ENCODE results near the gene PNRC1.
"Not testable (repeated sequence)": the region's sequence is repeated elsewhere in the genome, so short reads cannot be mapped to it uniquely, and the experiment has no call there.

Gene PNRC1

GRCh38 chr6:89063881-89064280, 16.7 kb upstream of the PNRC1 start:
- no peak for DNase-seq

- not testable (repeated sequence) for DNase-seq
Measured at GRCh38 chr6:89064931-89065330, 15.6 kb upstream of the PNRC1 start.

DNA sequence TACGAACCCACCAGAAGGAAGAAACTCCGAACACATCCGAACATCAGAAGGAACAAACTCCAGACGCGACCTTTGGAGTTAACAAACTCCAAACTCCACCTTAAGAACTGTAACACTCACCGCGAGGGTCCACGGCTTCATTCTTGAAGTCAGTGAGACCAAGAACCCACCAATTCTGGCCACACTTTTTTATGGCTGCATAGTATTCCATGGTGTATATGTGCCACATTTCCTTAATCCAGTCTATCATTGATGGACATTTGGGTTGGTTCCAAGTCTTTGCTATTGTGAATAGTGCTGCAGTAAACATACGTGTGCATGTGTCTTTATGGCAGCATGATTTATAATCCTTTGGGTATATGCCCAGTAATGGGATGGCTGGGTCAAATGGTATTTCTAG, 14.4 kb upstream of the PNRC1 start:
- DNase-seq = not testable (repeated sequence)

DNA sequence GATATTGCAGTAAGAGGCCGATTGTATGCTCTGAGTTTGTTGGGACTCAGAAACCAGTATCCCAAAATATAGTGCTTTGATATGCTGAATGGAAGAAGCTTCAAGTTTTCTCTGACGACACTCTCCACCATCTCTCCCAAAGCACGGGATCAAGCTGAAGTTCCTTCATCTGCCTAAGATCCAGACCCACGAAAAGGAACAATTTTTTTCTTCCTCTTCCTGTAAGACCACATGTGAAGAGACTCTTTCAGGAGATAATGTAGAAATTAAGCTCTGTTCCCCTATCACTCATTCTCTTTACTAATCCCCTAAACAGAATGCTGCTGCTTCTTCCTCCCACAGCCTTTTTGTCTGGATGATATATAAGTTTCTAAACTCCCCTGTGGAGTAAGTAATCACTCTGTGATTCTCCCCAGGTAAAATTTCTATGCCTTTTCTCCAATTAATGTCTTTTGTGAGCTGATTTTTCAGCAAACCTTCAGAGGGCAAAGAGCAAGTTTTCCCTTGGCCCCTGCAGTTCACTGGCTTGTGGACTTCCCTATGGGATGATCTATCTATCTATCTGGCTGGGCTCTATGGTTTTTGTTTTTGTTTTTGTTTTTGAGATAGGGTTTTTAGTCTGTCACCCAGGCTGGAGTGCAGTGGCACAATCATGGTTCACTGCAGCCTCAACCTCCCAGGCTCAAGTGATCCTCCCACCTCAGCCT, 13.5 kb upstream of the PNRC1 start:
- DNase-seq = no peak

GRCh38 chr6:89067796-89068195, 12.8 kb upstream of the PNRC1 start:
- no peak for DNase-seq

DNA sequence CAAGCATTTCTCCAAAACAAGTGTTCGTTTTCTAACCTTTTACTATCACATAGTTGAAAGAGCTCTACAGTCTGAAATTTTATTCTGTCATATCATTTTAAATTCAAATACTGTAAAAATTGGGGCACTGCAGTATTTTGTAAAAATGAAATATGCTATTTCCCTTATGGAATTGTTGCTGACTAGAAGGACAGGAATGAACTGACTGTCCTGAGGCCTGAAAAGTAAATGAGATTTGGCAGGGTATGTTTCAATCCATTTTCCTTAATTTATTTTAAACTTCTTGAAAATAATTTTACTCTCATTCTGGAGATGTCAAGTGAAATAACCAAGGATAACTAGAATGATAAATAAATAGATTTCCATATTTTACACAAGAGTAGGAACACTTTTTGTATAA, 11.9 kb upstream of the PNRC1 start:
- no peak for DNase-seq

DNA sequence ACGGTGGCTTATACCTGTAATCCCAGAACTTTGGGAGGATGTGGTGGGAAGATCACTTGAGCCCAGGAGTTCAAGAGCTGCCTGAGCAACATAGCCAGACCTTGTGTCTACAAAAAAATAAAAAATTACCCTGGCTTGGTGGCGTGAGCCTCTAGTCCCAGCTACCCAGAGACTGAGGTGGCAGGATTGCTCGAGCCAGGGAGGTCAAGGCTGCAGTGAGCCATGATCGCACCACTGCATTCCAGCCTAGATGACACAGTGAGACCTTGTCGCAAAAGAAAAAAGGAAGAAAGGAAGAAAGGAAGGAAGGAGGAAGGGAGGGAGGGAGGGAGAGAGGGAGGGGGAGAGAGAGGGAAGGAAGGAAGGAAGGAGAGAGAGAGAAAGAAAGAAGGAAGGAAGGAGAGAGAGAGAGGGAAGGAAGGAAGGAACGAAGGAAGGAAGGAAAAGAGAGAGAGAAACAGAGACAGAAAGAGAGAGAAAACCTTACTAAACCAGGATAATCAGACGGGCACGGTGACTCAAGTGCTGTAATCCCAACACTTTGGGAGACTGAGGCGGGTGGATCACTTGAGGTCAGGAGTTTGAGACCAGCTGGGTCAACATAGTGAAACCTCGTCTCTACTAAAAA, 10.9 kb upstream of the PNRC1 start:
- no peak for DNase-seq

- no peak for DNase-seq
Measured at GRCh38 chr6:89071036-89071435, 9.5 kb upstream of the PNRC1 start.

GRCh38 chr6:89073014-89073620, 7.4 kb upstream of the PNRC1 start:
- no peak for DNase-seq

GRCh38 chr6:89073840-89074239, 6.7 kb upstream of the PNRC1 start:
- DNase-seq = no peak

- DNase-seq = peak; percentile 44
Measured at GRCh38 chr6:89079511-89080234, 878 bp upstream of the PNRC1 start.

DNA sequence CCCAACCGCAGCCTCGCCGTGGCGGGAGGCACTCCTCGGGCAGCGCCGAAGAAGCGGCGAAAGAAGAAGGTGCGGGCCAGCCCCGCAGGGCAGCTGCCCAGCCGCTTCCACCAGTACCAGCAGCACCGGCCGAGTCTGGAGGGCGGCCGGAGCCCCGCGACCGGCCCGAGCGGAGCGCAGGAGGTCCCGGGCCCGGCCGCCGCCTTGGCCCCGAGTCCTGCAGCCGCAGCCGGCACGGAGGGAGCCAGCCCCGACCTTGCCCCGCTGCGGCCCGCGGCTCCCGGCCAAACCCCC, 525 bp downstream of the PNRC1 start:
- no peak for DNase-seq

DNA sequence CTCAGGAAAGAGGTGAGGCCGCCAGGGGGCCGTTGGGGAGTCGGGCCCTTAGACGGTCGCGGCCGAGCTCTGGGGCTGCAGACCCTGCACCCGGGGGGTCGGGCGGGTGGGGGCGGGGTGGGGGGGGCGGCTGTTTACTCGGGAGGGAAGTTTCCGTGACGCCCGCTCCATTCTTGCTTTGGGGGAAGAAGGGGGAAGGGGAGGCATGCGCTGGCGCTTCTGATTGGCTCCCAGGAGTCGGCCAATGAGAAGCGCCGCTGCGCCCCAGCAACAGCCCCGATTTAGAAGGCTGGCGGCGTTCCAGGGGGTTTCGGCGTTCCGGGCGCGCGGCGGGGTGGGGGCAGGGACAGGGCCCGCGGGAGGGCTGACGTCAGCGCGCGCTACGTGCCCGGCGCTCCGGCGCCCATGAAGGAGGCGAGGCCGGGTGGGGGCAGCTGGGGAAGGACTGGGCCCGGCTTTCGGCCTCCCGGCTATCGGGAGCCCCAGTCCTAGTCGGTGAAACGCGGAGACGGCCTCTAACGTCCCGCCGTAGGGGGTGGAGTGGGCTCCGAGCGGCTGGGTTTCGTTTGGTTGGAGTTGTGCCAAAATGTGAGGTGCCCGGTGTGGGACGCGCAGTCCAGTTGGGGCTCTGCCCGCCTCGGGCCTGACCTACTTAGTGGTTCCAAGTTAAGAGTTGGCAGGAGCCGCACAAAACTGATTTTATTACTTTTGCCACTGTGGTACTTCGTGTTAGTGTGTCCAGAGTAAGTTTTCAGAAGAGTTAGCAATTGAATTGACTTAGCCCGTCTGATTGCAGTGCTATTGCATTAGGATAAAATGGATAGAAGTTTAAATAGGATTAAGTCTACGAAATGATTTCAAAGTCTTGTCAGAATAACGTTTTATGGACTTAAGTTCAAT, 1.1 kb downstream of the PNRC1 start:
- peak; percentile 98 for DNase-seq

- no peak for DNase-seq
Measured at GRCh38 chr6:89082486-89082891, 1.9 kb downstream of the PNRC1 start.

DNA sequence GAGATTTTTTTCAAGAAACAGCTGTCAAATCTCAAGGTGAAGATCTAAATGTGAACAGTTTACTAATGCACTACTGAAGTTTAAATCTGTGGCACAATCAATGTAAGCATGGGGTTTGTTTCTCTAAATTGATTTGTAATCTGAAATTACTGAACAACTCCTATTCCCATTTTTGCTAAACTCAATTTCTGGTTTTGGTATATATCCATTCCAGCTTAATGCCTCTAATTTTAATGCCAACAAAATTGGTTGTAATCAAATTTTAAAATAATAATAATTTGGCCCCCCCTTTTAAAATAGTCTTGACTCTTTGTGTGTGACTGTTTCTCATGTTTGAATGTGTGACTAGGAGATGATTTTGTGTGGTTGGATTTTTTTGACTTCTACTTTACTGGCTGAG, 4.0 kb downstream of the PNRC1 start:
- DNase-seq = no peak

- no peak for DNase-seq
Measured at GRCh38 chr6:89084954-89085353, 4.4 kb downstream of the PNRC1 start.

DNA sequence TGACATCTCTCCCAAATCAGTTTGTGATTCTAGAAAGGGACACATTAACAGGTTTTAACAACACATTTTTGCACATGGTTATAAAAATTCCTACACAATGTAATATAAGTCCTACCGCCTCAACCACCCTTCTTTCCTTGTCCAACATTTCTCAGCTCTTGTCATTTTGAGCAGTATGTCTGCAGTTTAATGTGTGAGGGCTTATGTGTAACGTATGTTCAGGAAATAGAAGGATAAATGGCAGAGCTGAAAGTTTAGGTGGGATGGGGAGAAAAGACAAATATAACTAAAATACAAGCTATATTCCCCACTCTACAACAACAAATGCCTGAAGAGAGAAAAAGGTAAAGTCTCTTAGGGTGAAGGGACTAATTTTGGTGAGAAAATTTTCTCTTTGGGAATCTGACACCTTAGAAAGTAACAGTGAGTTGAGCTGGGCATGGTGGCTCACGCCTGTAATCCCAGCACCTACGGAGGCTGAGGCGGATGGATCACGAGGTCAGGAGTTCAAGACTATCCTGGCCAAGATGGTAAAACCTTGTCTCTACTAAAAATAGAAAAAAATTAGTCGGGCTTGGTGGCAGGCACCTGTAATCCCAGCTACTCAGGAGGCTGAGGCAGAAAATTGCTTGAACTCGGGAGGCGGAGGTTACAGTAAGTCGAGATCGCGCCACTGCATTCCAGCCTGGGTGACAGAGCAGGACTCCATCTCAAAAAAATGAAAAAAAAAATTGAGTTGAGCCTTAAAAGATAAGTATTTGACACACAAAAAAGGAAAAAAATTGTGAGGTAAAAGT, 5.1 kb downstream of the PNRC1 start:
- DNase-seq = no peak

DNA sequence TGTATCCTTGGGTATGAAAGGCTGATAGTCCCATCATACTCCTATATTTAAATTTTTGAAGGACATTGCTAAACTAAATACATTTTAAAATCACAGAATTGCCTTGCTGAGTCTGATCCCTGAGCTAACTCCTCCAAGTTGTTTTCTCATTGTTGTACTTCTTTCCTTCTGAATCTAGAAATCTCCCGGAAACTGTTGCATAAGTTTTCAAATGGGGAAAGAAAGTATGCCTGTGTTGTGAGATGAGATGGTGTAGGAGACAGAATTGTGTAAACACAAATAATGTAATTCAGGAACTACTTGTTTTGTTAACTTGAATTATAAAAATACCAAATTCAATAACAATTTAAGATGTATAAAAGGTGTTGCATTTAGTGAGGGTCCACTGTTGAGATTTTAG, 7.3 kb downstream of the PNRC1 start:
- DNase-seq = no peak

DNA sequence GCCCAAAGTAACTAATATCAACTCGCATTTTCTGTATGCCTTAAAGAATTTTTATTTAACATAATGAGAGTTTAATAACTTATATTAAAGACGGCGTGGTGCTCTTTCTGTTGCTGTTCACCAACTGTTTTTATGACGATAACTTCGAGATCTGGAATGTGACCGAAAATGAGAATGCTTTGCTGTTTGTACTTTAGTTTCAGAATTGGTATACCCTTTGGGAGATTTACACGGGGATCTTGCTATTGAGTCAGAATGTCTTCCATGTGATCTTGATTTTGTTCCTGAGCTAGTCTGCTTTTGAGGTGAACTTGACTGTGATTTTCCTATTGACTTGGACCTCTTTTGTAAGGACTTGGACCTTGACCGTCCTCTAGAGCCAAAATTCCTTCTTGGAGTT, 17.9 kb downstream of the PNRC1 start:
- DNase-seq = no peak

DNA sequence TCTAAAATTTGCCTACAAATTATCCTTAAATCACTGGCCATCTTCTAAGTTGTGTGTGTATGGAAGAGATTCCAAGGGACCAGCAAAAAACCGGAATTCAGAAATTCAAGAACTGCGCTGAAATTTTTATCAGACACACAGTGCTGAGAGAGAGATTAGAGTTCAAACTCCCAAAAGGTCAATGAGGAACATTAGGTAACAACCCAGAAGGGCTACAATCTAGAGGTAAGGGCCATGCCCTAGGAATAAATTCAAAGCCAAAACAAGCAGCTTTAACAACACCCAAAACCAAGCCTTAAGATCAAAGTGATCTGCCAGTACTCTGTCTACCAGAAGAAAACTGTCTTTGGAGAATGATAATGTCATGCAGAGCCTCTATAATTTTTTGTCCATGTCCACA, 19.6 kb downstream of the PNRC1 start:
- no peak for DNase-seq

DNA sequence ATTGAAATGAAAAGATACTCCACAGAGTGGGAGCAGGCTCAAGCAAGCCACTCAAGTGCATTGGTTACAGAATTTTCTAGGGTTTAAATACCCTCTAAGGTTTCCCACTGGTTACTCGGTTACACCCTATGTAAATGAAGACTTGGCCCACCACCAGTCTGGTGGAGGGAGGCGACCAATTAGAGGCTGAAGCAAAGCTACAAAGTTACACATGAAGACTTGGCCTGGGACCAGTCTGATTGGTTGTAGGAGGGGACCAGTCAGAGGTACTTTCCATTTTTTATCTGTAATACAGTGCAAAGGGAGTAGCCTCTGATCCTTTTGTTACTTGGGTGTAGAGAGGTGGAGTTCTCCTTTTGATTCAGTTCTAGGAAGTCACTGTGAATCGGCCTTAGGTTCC, 29.7 kb downstream of the PNRC1 start:
- DNase-seq = no peak

DNA sequence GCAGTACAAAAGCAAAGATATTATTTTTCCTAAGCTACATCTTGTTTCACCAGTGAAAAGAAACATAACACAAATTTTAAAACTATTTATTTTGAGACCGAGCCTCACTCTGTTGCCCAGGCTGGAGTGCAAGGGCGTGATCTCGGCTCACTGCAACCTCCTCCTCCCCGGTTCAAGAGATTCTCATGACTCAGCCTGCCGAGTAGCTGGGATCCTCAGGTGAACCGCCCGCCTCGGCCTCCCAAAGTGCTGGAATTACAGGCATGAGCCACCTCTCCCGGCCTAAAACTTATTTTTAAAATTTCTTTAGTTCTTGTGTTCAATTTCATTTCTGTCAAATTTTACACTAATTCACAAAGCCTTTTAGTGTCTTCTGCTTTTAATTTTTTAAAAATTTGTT, 31.4 kb downstream of the PNRC1 start:
- DNase-seq = no peak

Measured in NCI-H345 (cell line).